Measurements from ENCODE around the gene NGEF.

The NGEF gene

DNA sequence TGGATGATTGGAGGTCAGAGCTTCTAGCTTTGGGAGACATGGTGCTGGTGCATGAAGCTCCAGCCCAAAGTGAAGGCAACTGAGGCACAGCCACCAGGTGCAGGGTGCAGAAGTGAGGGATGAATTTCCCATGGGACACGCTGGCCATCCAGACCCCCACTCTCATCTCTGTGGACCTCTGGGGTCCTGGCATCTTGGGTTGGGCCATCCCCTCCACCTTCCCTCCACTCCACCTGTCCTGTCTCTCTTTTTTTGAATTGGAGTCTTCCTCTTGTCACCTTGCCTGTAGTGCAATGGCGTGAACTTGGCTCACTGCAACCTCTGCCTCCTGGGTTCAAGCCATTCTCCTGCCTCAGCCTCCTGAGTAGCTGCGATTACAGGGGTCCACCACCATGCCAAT, 3.4 kb downstream of the NGEF start:
- H3K4me3 ChIP-seq (ENCODE audit: insufficient read length, low read depth), result no peak overlapping the region
- H3K36me3 ChIP-seq (ENCODE audit: insufficient read depth, insufficient read length, low read length), result no peaks in the 10 kb centered on the region
- no peak for DNase-seq (ENCODE audit: low read depth, low spot score)
- no peak overlapping the region for H3K9ac ChIP-seq (ENCODE audit: insufficient read length, low read depth)
- no peaks in the 10 kb centered on the region for H3K9me3 ChIP-seq (ENCODE audit: insufficient read depth, low read length)
- H3K4me1 ChIP-seq (ENCODE audit: insufficient read depth, insufficient read length), result no peaks in the 10 kb centered on the region
- no peaks in the 10 kb centered on the region for H3K27me3 ChIP-seq (ENCODE audit: insufficient read depth, insufficient read length)
- no peak for TF ChIP-seq SUZ12 (IDR thresholded peaks at IDR 0.05; ENCODE audit: extremely low read depth, insufficient read depth, insufficient read length)
- no peak for TF ChIP-seq ZNF274 (IDR thresholded peaks at IDR 0.05; ENCODE audit: low read depth, low read length)

DNA sequence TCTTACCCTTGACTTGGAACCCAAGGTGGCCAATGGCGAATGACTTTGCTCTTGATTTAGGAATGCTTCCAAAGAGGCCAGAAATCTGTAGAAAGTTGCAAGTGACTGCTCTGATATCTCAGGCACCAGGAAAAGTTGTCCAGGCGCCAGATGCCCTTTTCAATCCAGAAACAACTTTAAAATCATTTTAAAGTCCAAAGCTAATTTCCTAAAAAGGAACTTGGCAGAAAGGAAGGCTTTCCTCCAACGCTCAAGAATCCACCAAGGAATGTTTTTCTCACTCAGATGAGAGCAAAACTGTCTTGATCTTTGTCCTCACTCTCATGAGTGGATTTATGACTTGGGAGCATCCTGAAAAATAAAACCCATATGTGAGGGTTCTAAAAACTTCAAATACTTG, 5.3 kb downstream of the NGEF start:
- no peak overlapping the region for H3K4me3 ChIP-seq (ENCODE audit: insufficient read length, low read depth)
- no peaks in the 10 kb centered on the region for H3K27me3 ChIP-seq (ENCODE audit: insufficient read depth, insufficient read length)
- DNase-seq (ENCODE audit: low read depth, low spot score), result no peak
- H3K9ac ChIP-seq (ENCODE audit: insufficient read length, low read depth), result no peak overlapping the region
- no peak for TF ChIP-seq SUZ12 (IDR thresholded peaks at IDR 0.05; ENCODE audit: extremely low read depth, insufficient read depth, insufficient read length)
- no peak for TF ChIP-seq YY1 (IDR thresholded peaks at IDR 0.05; ENCODE audit: insufficient read depth, insufficient read length)
- TF ChIP-seq ZNF274 (IDR thresholded peaks at IDR 0.05; ENCODE audit: low read depth, low read length), result no peak
- no peaks in the 10 kb centered on the region for H3K9me3 ChIP-seq (ENCODE audit: insufficient read depth, low read length)
- peaks cover 2% of the 10 kb centered on the region for H3K4me1 ChIP-seq (ENCODE audit: insufficient read depth, insufficient read length)
- no peaks in the 10 kb centered on the region for H3K36me3 ChIP-seq (ENCODE audit: insufficient read depth, insufficient read length, low read length)

DNA sequence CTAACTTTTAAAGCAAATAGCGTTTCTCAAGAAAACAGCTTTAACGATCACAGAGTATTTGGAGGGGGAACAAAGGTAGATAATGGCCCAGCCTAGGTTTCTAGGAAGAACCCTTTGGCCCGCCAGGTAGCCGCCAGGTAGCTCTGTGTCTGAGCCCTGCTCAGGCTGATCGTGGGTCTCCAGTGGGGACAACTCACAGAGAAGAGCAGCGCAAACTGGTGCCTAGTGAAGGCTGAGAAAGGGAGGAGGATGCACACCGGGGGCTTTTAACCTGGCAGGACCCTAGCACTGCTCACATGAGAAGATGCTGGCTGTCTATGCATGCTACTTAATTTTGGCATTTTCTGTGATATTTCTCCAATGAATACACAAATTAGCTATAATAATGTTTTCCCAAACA, 5.8 kb downstream of the NGEF start:
- Histone ChIP-seq H3K9me3 (ENCODE audit: insufficient read depth, low read length) (no peaks in the 10 kb centered on the region), H3K36me3 (ENCODE audit: insufficient read depth, insufficient read length, low read length) (no peaks in the 10 kb centered on the region), H3K27me3 (ENCODE audit: insufficient read depth, insufficient read length) (no peaks in the 10 kb centered on the region), H3K9ac (ENCODE audit: insufficient read length, low read depth) (no peak overlapping the region), H3K4me1 (ENCODE audit: insufficient read depth, insufficient read length) (peaks cover 2% of the 10 kb centered on the region), H3K4me3 (ENCODE audit: insufficient read length, low read depth) (no peak overlapping the region)
- DNase-seq (ENCODE audit: low read depth, low spot score), result no peak
- no peak for TF ChIP-seq ZNF274 (IDR thresholded peaks at IDR 0.05; ENCODE audit: low read depth, low read length)
- TF ChIP-seq SUZ12 (IDR thresholded peaks at IDR 0.05; ENCODE audit: extremely low read depth, insufficient read depth, insufficient read length), result no peak
- TF ChIP-seq YY1 (IDR thresholded peaks at IDR 0.05; ENCODE audit: insufficient read depth, insufficient read length), result no peak

DNA sequence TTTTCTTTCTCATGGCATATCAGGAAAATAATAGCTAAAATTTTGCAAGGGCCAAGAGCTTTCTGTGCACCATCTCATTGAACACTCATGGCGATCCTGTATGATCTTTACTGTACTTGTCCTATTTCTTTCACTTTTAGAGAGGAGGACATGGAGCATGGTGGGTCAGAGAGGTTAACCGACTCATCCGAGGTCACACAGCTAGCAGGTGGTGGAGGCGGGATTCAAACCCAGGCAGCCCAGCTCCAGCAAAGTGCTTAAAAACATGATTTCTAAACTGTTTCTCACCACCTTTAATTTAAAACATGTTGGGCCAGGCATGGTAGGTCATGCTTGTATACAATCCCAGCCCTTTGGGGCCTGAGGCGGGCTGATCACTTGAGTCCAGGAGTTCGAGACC, 6.4 kb downstream of the NGEF start:
- Histone ChIP-seq H3K4me3 (ENCODE audit: insufficient read length, low read depth) (no peak overlapping the region), H3K9me3 (ENCODE audit: insufficient read depth, low read length) (no peaks in the 10 kb centered on the region), H3K36me3 (ENCODE audit: insufficient read depth, insufficient read length, low read length) (no peaks in the 10 kb centered on the region), H3K9ac (ENCODE audit: insufficient read length, low read depth) (no peak overlapping the region), H3K27me3 (ENCODE audit: insufficient read depth, insufficient read length) (no peaks in the 10 kb centered on the region), H3K4me1 (ENCODE audit: insufficient read depth, insufficient read length) (peaks cover 2% of the 10 kb centered on the region)
- no peak for DNase-seq (ENCODE audit: low read depth, low spot score)
- TF ChIP-seq SUZ12 (IDR thresholded peaks at IDR 0.05; ENCODE audit: extremely low read depth, insufficient read depth, insufficient read length), result no peak
- TF ChIP-seq ZNF274 (IDR thresholded peaks at IDR 0.05; ENCODE audit: low read depth, low read length), result no peak
- no peak for TF ChIP-seq YY1 (IDR thresholded peaks at IDR 0.05; ENCODE audit: insufficient read depth, insufficient read length)

DNA sequence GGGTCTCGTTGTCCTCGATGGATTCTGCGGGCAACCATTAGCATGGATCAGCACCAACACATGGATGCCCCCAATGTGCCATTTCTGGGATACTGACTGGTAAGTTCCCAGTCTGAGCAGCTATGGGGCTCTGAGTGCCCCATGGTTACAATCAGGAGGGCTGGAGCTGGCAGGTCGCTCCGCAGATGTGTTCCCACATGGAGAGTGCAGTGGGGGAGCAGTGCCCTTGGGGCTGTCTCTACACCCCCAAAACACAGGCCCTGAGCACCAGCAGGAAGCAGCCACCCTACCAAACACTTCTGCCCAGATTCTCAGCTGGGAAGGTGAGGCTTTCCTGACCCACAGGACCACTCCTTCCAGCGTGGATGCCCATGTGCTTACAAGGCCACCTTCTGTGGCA, 8.0 kb downstream of the NGEF start:
- DNase-seq (ENCODE audit: low read depth, low spot score), result no peak
- Histone ChIP-seq H3K27me3 (ENCODE audit: insufficient read depth, insufficient read length) (no peaks in the 10 kb centered on the region), H3K4me3 (ENCODE audit: insufficient read length, low read depth) (no peak overlapping the region), H3K4me1 (ENCODE audit: insufficient read depth, insufficient read length) (peaks cover 2% of the 10 kb centered on the region), H3K36me3 (ENCODE audit: insufficient read depth, insufficient read length, low read length) (no peaks in the 10 kb centered on the region), H3K9me3 (ENCODE audit: insufficient read depth, low read length) (no peaks in the 10 kb centered on the region), H3K9ac (ENCODE audit: insufficient read length, low read depth) (no peak overlapping the region)
- TF ChIP-seq ZNF274 (IDR thresholded peaks at IDR 0.05; ENCODE audit: low read depth, low read length) (no peak), SUZ12 (IDR thresholded peaks at IDR 0.05; ENCODE audit: extremely low read depth, insufficient read depth, insufficient read length) (no peak), YY1 (IDR thresholded peaks at IDR 0.05; ENCODE audit: insufficient read depth, insufficient read length) (no peak)

DNA sequence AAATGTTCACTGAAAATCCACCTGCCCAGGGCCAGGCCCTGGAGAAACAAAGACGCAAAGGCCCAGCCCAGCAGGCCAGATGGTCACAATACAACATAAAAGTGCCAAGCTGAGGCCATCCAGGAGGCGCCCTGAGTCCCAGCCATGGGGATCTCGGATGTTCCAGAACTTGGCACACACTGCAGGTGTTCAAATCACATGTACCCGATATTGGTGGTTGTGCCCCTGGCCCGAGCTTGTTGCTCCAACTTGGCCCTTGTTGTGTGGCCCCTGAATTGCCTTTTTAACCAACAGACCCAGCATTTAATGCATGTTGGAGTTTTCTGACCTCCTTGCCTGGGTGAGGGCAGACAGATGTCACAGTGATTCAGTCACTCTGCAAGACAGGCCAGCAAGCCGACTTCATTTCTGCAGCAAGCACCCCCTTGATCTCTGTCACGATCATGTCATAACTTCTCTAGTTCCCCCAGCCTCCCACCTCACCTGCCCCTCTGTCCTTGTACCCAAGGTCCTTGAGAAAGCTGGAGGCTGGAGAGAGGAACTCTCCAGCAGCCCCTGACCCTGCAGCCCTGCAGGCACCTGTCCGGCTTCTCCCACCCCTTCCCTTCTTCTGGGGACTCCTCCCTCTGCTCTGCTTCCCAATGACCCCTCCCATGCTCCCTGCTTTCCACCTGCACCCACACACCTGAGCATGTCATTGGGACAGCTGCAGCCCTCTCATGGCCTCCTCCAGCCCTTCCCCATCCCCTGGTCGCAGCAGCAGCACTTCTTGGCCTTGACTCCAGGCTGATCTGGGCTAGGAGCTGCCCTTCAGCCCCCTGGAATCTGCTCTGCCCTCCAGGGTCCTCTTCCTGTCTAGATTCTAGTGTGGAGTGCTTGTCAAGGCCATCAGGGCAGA, 9.1 kb downstream of the NGEF start:
- no peaks in the 10 kb centered on the region for H3K27me3 ChIP-seq (ENCODE audit: insufficient read depth, insufficient read length)
- no peak for DNase-seq (ENCODE audit: low read depth, low spot score)
- H3K4me1 ChIP-seq (ENCODE audit: insufficient read depth, insufficient read length), result peaks cover 5% of the 10 kb centered on the region
- H3K36me3 ChIP-seq (ENCODE audit: insufficient read depth, insufficient read length, low read length), result no peaks in the 10 kb centered on the region
- no peak for TF ChIP-seq YY1 (IDR thresholded peaks at IDR 0.05; ENCODE audit: insufficient read depth, insufficient read length)
- TF ChIP-seq ZNF274 (IDR thresholded peaks at IDR 0.05; ENCODE audit: low read depth, low read length), result no peak
- no peak for TF ChIP-seq SUZ12 (IDR thresholded peaks at IDR 0.05; ENCODE audit: extremely low read depth, insufficient read depth, insufficient read length)
- no peak overlapping the region for H3K4me3 ChIP-seq (ENCODE audit: insufficient read length, low read depth)
- no peak overlapping the region for H3K9ac ChIP-seq (ENCODE audit: insufficient read length, low read depth)
- H3K9me3 ChIP-seq (ENCODE audit: insufficient read depth, low read length), result no peaks in the 10 kb centered on the region

DNA sequence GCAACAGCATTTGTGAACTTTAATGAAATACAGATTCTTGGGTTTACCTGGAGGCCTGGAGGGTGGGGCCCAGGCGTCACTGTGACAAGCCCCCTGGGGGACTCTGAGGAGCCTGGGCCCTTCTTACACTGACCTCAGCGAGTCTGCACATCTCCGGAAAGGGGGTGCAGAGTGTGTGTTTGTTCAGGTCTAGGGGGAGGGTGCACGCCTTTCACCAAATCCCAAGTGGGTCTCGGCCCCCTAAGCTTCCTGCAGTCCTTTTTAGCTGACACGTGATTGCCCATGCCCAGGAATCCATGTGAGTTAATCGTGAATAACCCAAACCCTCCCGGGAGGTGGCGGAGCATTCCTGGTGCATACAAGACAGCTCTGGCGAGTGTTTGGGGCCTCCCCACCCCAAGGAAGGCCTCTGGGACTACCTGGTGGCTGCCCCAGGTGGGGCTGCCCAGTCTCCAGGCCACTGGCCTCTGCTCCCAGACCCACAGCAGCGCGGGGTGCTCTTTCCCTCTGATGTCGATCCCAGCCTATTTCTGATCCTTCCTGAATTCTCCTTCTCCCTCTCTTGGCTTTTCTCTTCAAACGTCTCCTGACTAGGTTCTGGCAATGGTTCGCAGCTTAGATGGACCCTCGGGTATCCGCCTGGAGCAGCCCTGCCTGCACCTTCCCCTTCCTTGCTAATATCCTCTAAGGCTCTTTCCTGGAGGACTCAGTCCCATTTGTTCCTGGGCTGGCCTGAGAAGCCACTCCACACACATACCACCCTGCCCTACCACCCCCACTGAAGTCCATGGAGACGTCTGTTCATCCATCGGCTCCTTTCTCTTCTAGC, 10.0 kb downstream of the NGEF start:
- Histone ChIP-seq H3K9ac (ENCODE audit: insufficient read length, low read depth) (no peak overlapping the region), H3K4me3 (ENCODE audit: insufficient read length, low read depth) (no peak overlapping the region), H3K9me3 (ENCODE audit: insufficient read depth, low read length) (no peaks in the 10 kb centered on the region), H3K36me3 (ENCODE audit: insufficient read depth, insufficient read length, low read length) (no peaks in the 10 kb centered on the region), H3K27me3 (ENCODE audit: insufficient read depth, insufficient read length) (no peaks in the 10 kb centered on the region), H3K4me1 (ENCODE audit: insufficient read depth, insufficient read length) (peaks cover 5% of the 10 kb centered on the region)
- TF ChIP-seq ZNF274 (IDR thresholded peaks at IDR 0.05; ENCODE audit: low read depth, low read length) (no peak), SUZ12 (IDR thresholded peaks at IDR 0.05; ENCODE audit: extremely low read depth, insufficient read depth, insufficient read length) (no peak), YY1 (IDR thresholded peaks at IDR 0.05; ENCODE audit: insufficient read depth, insufficient read length) (no peak)
- DNase-seq (ENCODE audit: low read depth, low spot score), result no peak
